ENCODE data around the gene DPP6. TPM values are rescaled to one million over a fixed set of nuclear protein-coding genes. Genes with fewer than 3 reads are reported as not detected.

DPP6 gene
- total RNA-seq, 4 donors from 2014 or later, result 1.5 to 2.9 TPM; not detected in 2

GRCh38 chr7:154546946-154547587 lies 494.9 kb downstream of the DPP6 start:
- Histone ChIP-seq H3K27me3 (no peaks in the 10 kb centered on the region), H3K4me1 (no peaks in the 10 kb centered on the region), H3K4me3 (no peak overlapping the region), H3K36me3 (no peaks in the 10 kb centered on the region), H3K9me3 (peaks cover 0 to 5% (median 0%) of the 10 kb centered on the region in 4 donors), H3K27ac (no peak overlapping the region)
- TF ChIP-seq POLR2A (IDR thresholded peaks at IDR 0.05) (no peak), CTCF (IDR thresholded peaks at IDR 0.05) (no peak)
- DNase-seq, result no peak

GRCh38 chr7:154553711-154554265 lies 501.6 kb downstream of the DPP6 start:
- TF ChIP-seq CTCF (IDR thresholded peaks at IDR 0.05), result no peak
- Histone ChIP-seq H3K27ac (no peak overlapping the region), H3K27me3 (no peaks in the 10 kb centered on the region), H3K4me3 (no peak overlapping the region), H3K9me3 (no peaks in the 10 kb centered on the region), H3K4me1 (no peaks in the 10 kb centered on the region), H3K36me3 (no peaks in the 10 kb centered on the region)
- DNase-seq, result no peak

- H3K9me3 ChIP-seq, result no peaks in the 10 kb centered on the region
- DNase-seq, result no peak
- H3K27ac ChIP-seq, result no peak overlapping the region
- no peak overlapping the region for H3K4me3 ChIP-seq
- H3K27me3 ChIP-seq, result no peaks in the 10 kb centered on the region
- TF ChIP-seq POLR2A (IDR thresholded peaks at IDR 0.05) (no peak), CTCF (IDR thresholded peaks at IDR 0.05) (no peak)
- no peaks in the 10 kb centered on the region for H3K4me1 ChIP-seq
- no peaks in the 10 kb centered on the region for H3K36me3 ChIP-seq
Measured at GRCh38 chr7:154559454-154559853, 507.3 kb downstream of the DPP6 start.

DNA sequence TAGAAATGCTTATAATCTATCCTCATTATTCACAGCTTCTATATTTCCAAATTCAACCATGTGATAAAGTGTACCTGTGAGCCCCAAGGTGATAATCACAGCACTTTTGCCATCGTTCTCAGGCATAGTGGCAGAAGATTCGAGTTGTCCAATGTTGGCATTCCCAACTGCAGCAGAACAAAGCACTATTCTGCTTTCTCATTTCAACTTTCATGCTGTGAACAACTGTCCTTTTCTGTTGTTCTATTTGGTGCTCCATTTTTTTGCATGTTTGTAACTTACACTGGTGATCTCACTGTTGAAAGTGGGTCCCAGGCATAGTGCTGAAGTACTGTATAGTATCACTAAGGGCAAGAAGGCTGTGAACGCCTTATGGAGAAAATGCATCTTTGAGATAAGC lies 512.5 kb downstream of the DPP6 start:
- Histone ChIP-seq H3K36me3 (no peaks in the 10 kb centered on the region), H3K27ac (no peak overlapping the region), H3K4me3 (no peak overlapping the region), H3K9me3 (no peaks in the 10 kb centered on the region), H3K27me3 (no peaks in the 10 kb centered on the region), H3K4me1 (no peaks in the 10 kb centered on the region)
- TF ChIP-seq POLR2A (IDR thresholded peaks at IDR 0.05) (no peak), CTCF (IDR thresholded peaks at IDR 0.05) (no peak)
- no peak for DNase-seq

DNA sequence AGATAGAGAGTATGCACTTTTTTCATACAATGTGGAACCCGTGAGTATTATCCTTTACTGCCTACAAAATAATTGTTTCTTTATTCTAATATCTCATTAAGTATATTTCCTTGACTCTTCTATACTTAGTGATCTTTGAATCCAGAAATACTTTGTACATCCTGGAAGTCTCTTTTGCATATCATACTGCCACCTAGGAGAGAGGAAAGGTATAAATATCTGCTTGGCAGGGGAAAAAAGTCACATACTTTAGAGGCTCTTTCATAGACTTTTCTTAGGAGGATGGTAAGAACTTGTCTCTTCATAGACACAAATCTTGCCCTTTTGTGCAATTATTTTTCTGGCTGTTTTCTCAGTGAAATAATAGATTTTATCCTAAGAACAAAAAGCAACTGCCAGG lies 514.7 kb downstream of the DPP6 start:
- no peaks in the 10 kb centered on the region for H3K27me3 ChIP-seq
- DNase-seq, result no peak
- H3K9me3 ChIP-seq, result no peaks in the 10 kb centered on the region
- H3K4me3 ChIP-seq, result no peak overlapping the region
- no peaks in the 10 kb centered on the region for H3K4me1 ChIP-seq
- H3K27ac ChIP-seq, result no peak overlapping the region
- TF ChIP-seq POLR2A (IDR thresholded peaks at IDR 0.05) (no peak), CTCF (IDR thresholded peaks at IDR 0.05) (no peak)
- no peaks in the 10 kb centered on the region for H3K36me3 ChIP-seq

All from Peyer's patch (tissue), 4 donors.